HepG2 (cell line): Measurements from ENCODE around the gene SAE1. TPM values are rescaled to one million over a fixed set of nuclear protein-coding genes. Genes with fewer than 3 reads are reported as not detected.

ENCODE experiments used
- GATA4 ChIP-seq: sonication (generic); IDR thresholded peaks from 2 replicates; pipeline ENCODE4 v1.6.1; 2016; ENCODE audit warnings: antibody characterized with exemption, low read depth, borderline replicate concordance
- HMG20B ChIP-seq: conservative IDR thresholded peaks from 2 replicates; pipeline ENCODE4 v1.6.1; 2016; ENCODE audit warnings: missing genetic modification reagents, missing compliant biosample characterization
- PBX2 ChIP-seq: IDR thresholded peaks from 2 replicates; pipeline ENCODE4 v1.6.1; 2016; ENCODE audit warnings: control low read depth
- PCBP1 ChIP-seq: fragments of 200-400 bp; formaldehyde crosslinking; IDR thresholded peaks from 2 replicates; pipeline ENCODE4 v1.6.1; 2017; ENCODE audit warnings: mild to moderate bottlenecking, low read depth, low read length, borderline replicate concordance
- PRPF4 ChIP-seq: fragments of 200-400 bp; formaldehyde crosslinking; IDR thresholded peaks from 2 replicates; pipeline ENCODE4 v1.6.1; 2016; ENCODE audit warnings: low read length, low read depth; ENCODE audit not compliant: poor library complexity, severe bottlenecking
- SOX5 ChIP-seq: IDR thresholded peaks from 2 replicates; pipeline ENCODE4 v1.6.1; 2016; ENCODE audit warnings: borderline replicate concordance
- ZEB1 ChIP-seq: IDR thresholded peaks from 2 replicates; pipeline ENCODE4 v1.6.1; 2012; ENCODE audit warnings: mild to moderate bottlenecking, low read depth, inconsistent platforms; ENCODE audit not compliant: insufficient replicate concordance
- ZFP62 ChIP-seq: sonication (generic); formaldehyde crosslinking; IDR thresholded peaks from 2 replicates; pipeline ENCODE4 v1.4.0; 2020; ENCODE audit warnings: missing genetic modification reagents
- ZNF350 ChIP-seq: sonication (generic); formaldehyde crosslinking; IDR thresholded peaks from 2 replicates; pipeline ENCODE4 v1.4.0; 2020; ENCODE audit warnings: mild to moderate bottlenecking, low read depth, missing genetic modification reagents, borderline replicate concordance
- ZNF552 ChIP-seq: sonication (generic); formaldehyde crosslinking; IDR thresholded peaks from 2 replicates; pipeline ENCODE4 v1.9.0; 2022; ENCODE audit warnings: missing genetic modification reagents, mild to moderate bottlenecking, borderline replicate concordance
- ZNF777 ChIP-seq: sonication (generic); formaldehyde crosslinking; IDR thresholded peaks from 2 replicates; pipeline ENCODE4 v1.4.0; 2020; ENCODE audit warnings: missing genetic modification reagents
- polyA plus RNA-seq, 8 experiments: library from polyadenylated mRNA; depleted of rRNA in 3 of 8; stranded (reverse) in 7 of 8; unstranded in 1 of 8; fragments of >200 nt; fragmentation: Illumina TruSeq in 4 of 8; extraction: Trizol in 4 of 8; gene quantifications; 2 replicates each; pipeline versions ENCODE4 v1.2.1 to v1.2.3, GENCODE V29; 2011 to 2016; ENCODE audit warnings: low read depth in 4 of 8, missing spikeins in 1 of 8, mixed read lengths in 1 of 8; ENCODE audit not compliant: insufficient read depth in 1 of 8
- total RNA-seq, 5 experiments: library from RNA; depleted of rRNA; stranded (reverse); fragments of >200 nt; fragmentation: Illumina TruSeq; extraction: Trizol; gene quantifications; 2 replicates each; pipeline ENCODE4 v1.2.3, GENCODE V29; 2016; ENCODE audit warnings: low read depth in 1 of 5
- TF ChIP-seq, protein P1 (sequence below): sonication (generic); formaldehyde crosslinking; IDR thresholded peaks from 2 replicates; pipeline ENCODE4 v1.5.0; 2020; ENCODE audit warnings: mild to moderate bottlenecking, missing genetic modification reagents, borderline replicate concordance
- TF ChIP-seq, protein P2 (sequence below): sonication (generic); formaldehyde crosslinking; IDR thresholded peaks from 2 replicates; pipeline ENCODE4 v1.9.0; 2021; ENCODE audit warnings: mild to moderate bottlenecking, missing genetic modification reagents

Gene SAE1
- total and polyA plus RNA-seq, 2 of the 13 experiments (the other 11 are each of a cell fraction or from before 2014, with no cell fraction given): 87.6 to 197 TPM

DNA sequence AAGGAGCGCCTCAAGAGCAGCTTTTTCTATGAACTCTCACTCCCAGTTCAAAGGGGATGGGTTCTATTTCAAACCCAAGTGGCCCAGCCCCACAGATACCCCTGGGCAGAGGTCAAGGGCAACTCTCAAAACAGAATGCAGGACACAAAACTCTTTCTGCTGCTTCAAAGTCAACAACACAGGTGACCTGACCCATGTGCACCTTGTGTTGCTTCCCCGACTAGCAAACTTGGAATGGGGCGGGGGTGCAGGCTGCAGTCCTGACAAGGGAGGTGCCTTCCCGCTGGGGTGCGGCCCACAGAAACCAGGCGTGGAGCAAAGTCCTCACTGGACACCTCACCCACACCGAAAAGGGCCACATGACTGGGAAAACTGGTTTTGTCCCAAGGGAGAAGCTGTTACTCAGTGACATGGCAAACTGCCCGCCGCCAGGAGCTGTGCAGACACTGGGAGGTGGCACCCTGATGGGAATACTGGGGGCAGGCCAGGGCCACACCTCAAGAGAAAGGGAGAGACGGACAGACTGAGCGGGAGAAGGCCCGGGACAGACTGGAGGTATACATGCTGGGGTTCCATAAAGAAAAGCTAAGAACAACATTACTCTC lies 34.4 kb upstream of the SAE1 start (continued):
- no peak for TF ChIP-seq PRPF4
- TF ChIP-seq ZFP62 (CRISPR knock-in tag): peak; percentile 53; the same call in 1 of the 2 replicates
- peak; percentile 96 for TF ChIP-seq ZEB1
- TF ChIP-seq, protein P1, sequence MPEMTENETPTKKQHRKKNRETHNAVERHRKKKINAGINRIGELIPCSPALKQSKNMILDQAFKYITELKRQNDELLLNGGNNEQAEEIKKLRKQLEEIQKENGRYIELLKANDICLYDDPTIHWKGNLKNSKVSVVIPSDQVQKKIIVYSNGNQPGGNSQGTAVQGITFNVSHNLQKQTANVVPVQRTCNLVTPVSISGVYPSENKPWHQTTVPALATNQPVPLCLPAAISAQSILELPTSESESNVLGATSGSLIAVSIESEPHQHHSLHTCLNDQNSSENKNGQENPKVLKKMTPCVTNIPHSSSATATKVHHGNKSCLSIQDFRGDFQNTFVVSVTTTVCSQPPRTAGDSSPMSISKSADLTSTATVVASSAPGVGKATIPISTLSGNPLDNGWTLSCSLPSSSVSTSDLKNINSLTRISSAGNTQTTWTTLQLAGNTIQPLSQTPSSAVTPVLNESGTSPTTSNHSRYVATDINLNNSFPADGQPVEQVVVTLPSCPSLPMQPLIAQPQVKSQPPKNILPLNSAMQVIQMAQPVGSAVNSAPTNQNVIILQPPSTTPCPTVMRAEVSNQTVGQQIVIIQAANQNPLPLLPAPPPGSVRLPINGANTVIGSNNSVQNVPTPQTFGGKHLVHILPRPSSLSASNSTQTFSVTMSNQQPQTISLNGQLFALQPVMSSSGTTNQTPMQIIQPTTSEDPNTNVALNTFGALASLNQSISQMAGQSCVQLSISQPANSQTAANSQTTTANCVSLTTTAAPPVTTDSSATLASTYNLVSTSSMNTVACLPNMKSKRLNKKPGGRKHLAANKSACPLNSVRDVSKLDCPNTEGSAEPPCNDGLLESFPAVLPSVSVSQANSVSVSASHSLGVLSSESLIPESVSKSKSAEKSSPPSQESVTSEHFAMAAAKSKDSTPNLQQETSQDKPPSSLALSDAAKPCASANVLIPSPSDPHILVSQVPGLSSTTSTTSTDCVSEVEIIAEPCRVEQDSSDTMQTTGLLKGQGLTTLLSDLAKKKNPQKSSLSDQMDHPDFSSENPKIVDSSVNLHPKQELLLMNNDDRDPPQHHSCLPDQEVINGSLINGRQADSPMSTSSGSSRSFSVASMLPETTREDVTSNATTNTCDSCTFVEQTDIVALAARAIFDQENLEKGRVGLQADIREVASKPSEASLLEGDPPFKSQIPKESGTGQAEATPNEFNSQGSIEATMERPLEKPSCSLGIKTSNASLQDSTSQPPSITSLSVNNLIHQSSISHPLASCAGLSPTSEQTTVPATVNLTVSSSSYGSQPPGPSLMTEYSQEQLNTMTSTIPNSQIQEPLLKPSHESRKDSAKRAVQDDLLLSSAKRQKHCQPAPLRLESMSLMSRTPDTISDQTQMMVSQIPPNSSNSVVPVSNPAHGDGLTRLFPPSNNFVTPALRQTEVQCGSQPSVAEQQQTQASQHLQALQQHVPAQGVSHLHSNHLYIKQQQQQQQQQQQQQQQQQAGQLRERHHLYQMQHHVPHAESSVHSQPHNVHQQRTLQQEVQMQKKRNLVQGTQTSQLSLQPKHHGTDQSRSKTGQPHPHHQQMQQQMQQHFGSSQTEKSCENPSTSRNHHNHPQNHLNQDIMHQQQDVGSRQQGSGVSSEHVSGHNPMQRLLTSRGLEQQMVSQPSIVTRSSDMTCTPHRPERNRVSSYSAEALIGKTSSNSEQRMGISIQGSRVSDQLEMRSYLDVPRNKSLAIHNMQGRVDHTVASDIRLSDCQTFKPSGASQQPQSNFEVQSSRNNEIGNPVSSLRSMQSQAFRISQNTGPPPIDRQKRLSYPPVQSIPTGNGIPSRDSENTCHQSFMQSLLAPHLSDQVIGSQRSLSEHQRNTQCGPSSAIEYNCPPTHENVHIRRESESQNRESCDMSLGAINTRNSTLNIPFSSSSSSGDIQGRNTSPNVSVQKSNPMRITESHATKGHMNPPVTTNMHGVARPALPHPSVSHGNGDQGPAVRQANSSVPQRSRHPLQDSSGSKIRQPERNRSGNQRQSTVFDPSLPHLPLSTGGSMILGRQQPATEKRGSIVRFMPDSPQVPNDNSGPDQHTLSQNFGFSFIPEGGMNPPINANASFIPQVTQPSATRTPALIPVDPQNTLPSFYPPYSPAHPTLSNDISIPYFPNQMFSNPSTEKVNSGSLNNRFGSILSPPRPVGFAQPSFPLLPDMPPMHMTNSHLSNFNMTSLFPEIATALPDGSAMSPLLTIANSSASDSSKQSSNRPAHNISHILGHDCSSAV (CRISPR knock-in tag): no peak
- TF ChIP-seq ZNF777: no peak
- peak; percentile 90; the same call in 1 of the 2 replicates for TF ChIP-seq SOX5 (CRISPR knock-in tag)
- TF ChIP-seq PCBP1: 0 out of 2 replicates have a peak, but pooled peaks have one; percentile 57
- peak; percentile 75; the same call in 1 of the 2 replicates for TF ChIP-seq HMG20B (CRISPR knock-in tag)
- TF ChIP-seq PBX2 (CRISPR knock-in tag): no peak
- TF ChIP-seq, protein P2, sequence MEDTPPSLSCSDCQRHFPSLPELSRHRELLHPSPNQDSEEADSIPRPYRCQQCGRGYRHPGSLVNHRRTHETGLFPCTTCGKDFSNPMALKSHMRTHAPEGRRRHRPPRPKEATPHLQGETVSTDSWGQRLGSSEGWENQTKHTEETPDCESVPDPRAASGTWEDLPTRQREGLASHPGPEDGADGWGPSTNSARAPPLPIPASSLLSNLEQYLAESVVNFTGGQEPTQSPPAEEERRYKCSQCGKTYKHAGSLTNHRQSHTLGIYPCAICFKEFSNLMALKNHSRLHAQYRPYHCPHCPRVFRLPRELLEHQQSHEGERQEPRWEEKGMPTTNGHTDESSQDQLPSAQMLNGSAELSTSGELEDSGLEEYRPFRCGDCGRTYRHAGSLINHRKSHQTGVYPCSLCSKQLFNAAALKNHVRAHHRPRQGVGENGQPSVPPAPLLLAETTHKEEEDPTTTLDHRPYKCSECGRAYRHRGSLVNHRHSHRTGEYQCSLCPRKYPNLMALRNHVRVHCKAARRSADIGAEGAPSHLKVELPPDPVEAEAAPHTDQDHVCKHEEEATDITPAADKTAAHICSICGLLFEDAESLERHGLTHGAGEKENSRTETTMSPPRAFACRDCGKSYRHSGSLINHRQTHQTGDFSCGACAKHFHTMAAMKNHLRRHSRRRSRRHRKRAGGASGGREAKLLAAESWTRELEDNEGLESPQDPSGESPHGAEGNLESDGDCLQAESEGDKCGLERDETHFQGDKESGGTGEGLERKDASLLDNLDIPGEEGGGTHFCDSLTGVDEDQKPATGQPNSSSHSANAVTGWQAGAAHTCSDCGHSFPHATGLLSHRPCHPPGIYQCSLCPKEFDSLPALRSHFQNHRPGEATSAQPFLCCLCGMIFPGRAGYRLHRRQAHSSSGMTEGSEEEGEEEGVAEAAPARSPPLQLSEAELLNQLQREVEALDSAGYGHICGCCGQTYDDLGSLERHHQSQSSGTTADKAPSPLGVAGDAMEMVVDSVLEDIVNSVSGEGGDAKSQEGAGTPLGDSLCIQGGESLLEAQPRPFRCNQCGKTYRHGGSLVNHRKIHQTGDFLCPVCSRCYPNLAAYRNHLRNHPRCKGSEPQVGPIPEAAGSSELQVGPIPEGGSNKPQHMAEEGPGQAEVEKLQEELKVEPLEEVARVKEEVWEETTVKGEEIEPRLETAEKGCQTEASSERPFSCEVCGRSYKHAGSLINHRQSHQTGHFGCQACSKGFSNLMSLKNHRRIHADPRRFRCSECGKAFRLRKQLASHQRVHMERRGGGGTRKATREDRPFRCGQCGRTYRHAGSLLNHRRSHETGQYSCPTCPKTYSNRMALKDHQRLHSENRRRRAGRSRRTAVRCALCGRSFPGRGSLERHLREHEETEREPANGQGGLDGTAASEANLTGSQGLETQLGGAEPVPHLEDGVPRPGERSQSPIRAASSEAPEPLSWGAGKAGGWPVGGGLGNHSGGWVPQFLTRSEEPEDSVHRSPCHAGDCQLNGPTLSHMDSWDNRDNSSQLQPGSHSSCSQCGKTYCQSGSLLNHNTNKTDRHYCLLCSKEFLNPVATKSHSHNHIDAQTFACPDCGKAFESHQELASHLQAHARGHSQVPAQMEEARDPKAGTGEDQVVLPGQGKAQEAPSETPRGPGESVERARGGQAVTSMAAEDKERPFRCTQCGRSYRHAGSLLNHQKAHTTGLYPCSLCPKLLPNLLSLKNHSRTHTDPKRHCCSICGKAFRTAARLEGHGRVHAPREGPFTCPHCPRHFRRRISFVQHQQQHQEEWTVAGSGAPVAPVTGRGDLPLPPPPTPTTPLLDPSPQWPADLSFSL (CRISPR knock-in tag): no peak; the same call in 1 of the 2 replicates
- TF ChIP-seq ZNF350 (CRISPR knock-in tag): peak; percentile 92; the same call in 1 of the 2 replicates
- no peak for TF ChIP-seq ZNF552 (CRISPR knock-in tag)
- no peak; the same call in 1 of the 2 replicates for TF ChIP-seq GATA4
